Measurements from ENCODE around the gene MCTP1. TPM values are rescaled to one million over a fixed set of nuclear protein-coding genes. Genes with fewer than 3 reads are reported as not detected.

The MCTP1 gene
- total and polyA plus RNA-seq, 2 of the 8 experiments (the other 6 are each of a cell fraction or from before 2014, with no cell fraction given): 0.56 to 3.4 TPM

- Histone ChIP-seq H3K18ac (ENCODE audit: extremely low read depth, low read length) (no peak overlapping the region), H2BK15ac (ENCODE audit: low read length) (no peak overlapping the region), H4K91ac (replicated peaks; ENCODE audit: insufficient read length, low read length) (no peak overlapping the region), H4K20me1 (replicated peaks in 1 of 2; ENCODE audit: control insufficient read depth in 1 of 2, insufficient read depth in 2 of 2, low read length in 2 of 2) (no peaks in the 10 kb centered on the region), H3K23me2 (ENCODE audit: low read depth, low read length) (no peaks in the 10 kb centered on the region; the same call in 1 of the 2 replicates), H3K27ac (ENCODE audit: low read depth, low read length) (no peak overlapping the region), H3K9me3 (ENCODE audit: insufficient read depth in 2 of 2, low read depth in 1 of 2, low read length in 1 of 2) (no peaks in the 10 kb centered on the region), H2BK12ac (ENCODE audit: low read depth, low read length) (no peak overlapping the region), H3K4me3 (ENCODE audit: extremely low read depth in 1 of 4, insufficient read depth in 2 of 4, low read depth in 3 of 4, low read length in 4 of 4) (no peak overlapping the region), H4K5ac (ENCODE audit: insufficient read length, low read depth, low read length) (no peak overlapping the region), H2BK20ac (ENCODE audit: low read length) (no peak overlapping the region), H2AK5ac (ENCODE audit: low read depth, low read length) (no peak overlapping the region), H2AFZ (ENCODE audit: low read length) (no peak overlapping the region), H3K56ac (replicated peaks; ENCODE audit: insufficient read length, low read depth, low read length) (no peak overlapping the region), H3K79me2 (ENCODE audit: control insufficient read depth in 1 of 2, insufficient read depth in 2 of 2, low read length in 2 of 2) (no peaks in the 10 kb centered on the region), H3K14ac (ENCODE audit: insufficient read length) (no peak overlapping the region), H4K8ac (ENCODE audit: extremely low read depth, insufficient read depth, low read length) (no peak overlapping the region), H2BK120ac (replicated peaks; ENCODE audit: low read depth, low read length) (no peak overlapping the region), H3K9ac (replicated peaks in 1 of 4; ENCODE audit: extremely low read depth in 1 of 4, low read depth in 3 of 4, low read length in 3 of 4) (no peak overlapping the region), H3K27me3 (replicated peaks in 1 of 4; ENCODE audit: control insufficient read depth in 3 of 4, extremely low read depth in 1 of 4, insufficient read depth in 3 of 4, low read length in 3 of 4) (no peaks in the 10 kb centered on the region), H2BK5ac (ENCODE audit: low read depth, low read length) (no peak overlapping the region), H3K79me1 (ENCODE audit: low read depth, low read length) (no peaks in the 10 kb centered on the region), H3K4me1 (replicated peaks in 1 of 4; ENCODE audit: control insufficient read depth in 3 of 4, insufficient read depth in 4 of 4, low read length in 3 of 4) (no peaks in the 10 kb centered on the region), H3K36me3 (ENCODE audit: control insufficient read depth in 2 of 4, insufficient read depth in 4 of 4, low read length in 3 of 4) (no peaks in the 10 kb centered on the region), H3K4me2 (ENCODE audit: insufficient read depth in 1 of 2, low read depth in 2 of 2, low read length in 2 of 2) (no peak overlapping the region), H3K4ac (replicated peaks; ENCODE audit: insufficient read length, low read depth, low read length) (no peak overlapping the region), H3K23ac (ENCODE audit: insufficient read length) (no peak overlapping the region)
- ChIA-PET POLR2A (ENCODE audit: partially characterized antibody) (interaction anchor here (0.6 kb wide), 1 partner anchor 35 kb away, joined by 4 read pairs; no protein-coding TSS in a partner anchor), CTCF (ENCODE audit: partially characterized antibody) (interaction anchor here (0.8 to 2.6 kb wide), 8 partner anchors 11 to 296 kb away, joined by 3 to 11 read pairs (median 4); partner anchors contain the start of gene MCTP1)
- WGBS, 2 experiments (ENCODE audit: extremely low coverage in 1 of 2, insufficient coverage in 1 of 2, insufficient read length in 1 of 2, insufficient replicate concordance in 2 of 2, low coverage in 1 of 2, low lambda C conversion rate in 2 of 2, missing lambda C conversion rate in 1 of 2): 79% methylated on average over 4 of the region's 4 CpGs; no CpG with 5 or more reads in 1 of the 2 experiments
- DNase-seq (ENCODE audit: low read depth in 1 of 2, low spot score in 2 of 2) (no peak), FAIRE-seq (no peak)
- peak in 2 of 3 experiments; percentile 4 to 12; a peak in 2 of 4 replicates for TF ChIP-seq CTCF (IDR thresholded peaks at IDR 0.05; ENCODE audit: control extremely low read depth in 1 of 3, insufficient read depth in 1 of 3, low read depth in 1 of 3, low read length in 3 of 3)
- no peak for TF ChIP-seq KDM1A (IDR thresholded peaks at IDR 0.05; ENCODE audit: borderline replicate concordance, low read length)
- TF ChIP-seq RAD21 (IDR thresholded peaks at IDR 0.05 in 1 of 2, conservative IDR thresholded peaks at IDR 0.05 in 1 of 2; ENCODE audit: low read depth in 2 of 2, low read length in 2 of 2): peak; percentile 55 to 65
- no peak for TF ChIP-seq CREB1 (IDR thresholded peaks at IDR 0.05)
Observed at GRCh38 chr5:95261437-95262175, 23.3 kb downstream of the MCTP1 start.

Data from H1 (cell line).